ENCODE results near the gene C19orf44. TPM values are rescaled to one million over a fixed set of nuclear protein-coding genes. Genes with fewer than 3 reads are reported as not detected.
A peak's percentile ranks its signal among the peaks of the same experiment; 100 is the strongest.
"Not testable (repeated sequence)": the region's sequence is repeated elsewhere in the genome, so short reads cannot be mapped to it uniquely, and the experiment has no call there.

Gene C19orf44
- polyA plus RNA-seq, 3 donors: 15.0 to 16.7 (median 16.2) TPM

DNA sequence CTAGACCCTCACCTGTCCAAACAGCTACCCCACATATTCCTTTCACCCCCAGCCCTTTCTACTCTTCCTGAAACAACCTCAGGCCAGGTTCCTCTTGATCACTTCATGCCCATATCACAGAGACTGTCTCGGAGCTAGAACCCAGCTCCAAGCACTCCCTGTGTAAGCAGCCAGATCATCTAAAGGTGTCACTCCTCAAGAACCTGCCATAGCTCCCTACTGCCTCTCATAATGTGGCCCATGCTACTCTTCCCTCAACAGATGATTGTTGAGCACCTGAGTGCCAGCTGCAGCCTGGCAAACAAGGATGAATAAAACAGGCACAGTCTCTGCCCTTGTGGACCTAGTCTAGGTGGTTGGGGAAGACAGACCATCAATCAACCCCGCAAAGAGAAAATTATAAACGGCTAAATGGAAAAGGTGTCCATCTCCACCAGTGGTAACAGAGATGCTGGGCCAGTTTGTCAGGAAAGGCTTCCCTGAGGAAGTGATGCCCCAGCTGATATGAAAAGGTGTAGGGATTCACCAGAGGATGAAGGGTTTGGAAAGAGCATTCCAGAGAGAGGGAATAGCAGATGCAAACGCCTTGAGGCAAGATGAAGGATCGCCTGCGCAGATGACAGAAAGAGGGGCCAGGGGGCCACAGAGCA lies 32.7 kb upstream of the C19orf44 start:
- no peak for DNase-seq (ENCODE audit: extremely low read depth in 1 of 11, low read depth in 9 of 11, low spot score in 4 of 11)

DNA sequence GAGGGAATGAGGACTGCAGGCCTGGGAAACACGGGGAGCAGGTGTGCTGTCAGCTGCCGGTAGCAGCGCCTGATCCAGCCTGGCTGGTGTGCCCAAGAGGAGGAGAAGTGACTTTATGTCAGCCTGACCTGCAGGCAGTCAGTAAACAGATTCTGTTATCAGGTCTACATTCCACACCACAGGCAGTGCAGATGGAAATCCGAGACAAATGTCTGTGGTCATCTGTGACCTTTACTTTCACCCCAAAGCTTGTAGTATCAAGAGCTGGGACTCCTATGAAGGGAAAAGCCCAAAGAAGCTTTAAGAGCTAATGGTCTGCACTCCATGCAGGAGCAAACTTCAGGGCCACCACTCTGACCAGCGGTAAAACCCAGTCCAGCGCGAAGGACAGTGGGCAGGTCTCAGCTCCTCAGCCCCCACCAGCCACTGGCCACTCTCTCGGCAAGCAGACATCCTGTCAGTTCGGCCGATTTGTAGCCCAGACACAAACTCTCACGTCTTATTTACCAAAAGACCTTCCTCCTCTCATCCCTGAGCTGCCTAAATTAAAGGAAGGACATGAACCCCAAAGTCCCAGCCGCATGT lies 32.1 kb upstream of the C19orf44 start:
- no peak for DNase-seq (ENCODE audit: extremely low read depth in 1 of 11, low read depth in 9 of 11, low spot score in 4 of 11)

DNA sequence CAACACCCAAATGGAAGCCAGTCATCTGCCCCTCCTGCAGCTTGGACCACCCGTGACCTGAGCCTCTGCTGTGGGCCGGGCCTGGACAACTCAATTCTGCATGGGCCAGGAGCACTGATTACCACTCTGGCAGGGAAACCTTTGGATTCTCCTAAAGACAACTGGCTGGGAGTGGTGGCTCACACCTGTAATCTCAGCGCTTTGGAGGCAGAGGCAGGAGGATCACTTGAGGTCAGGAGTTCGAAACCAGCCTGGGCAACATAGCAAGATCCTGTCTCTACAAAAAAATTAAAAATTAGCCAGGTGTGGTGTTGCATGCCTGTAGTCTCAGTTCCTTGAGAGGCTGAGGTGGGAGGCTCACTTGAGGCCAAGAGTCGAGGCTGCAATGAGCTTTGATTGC lies 31.0 kb upstream of the C19orf44 start:
- DNase-seq (ENCODE audit: extremely low read depth in 1 of 11, low read depth in 9 of 11, low spot score in 4 of 11): no peak

DNA sequence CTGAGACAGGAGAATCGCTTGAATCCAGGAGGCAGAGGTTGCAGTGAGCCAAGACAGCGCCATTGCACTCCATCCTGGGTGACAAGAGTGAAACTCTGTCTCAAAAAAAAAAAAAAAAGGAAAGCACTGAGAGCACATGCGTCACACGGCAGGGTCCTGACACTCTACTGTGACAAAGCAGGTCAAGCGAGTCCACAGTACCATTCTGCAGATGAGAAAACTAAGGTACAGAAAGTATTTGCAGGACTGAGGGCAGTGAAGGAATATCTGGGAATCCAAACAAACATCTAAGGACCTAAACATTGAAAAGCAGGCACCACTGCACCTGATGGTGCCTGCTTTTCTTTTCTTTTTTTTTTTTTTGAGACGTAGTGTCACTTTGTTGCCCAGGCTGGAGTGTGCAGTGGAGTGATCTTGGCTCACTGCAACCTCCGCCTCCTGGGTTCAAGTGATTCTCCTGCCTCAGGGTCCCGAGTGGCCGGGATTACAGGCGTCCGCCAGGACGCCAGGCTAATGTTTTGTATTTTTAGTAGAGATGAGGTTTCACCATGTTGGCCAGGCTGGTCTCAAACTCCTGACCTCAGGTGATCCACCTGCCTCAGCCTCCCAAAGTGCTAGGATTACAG lies 29.3 kb upstream of the C19orf44 start:
- DNase-seq (ENCODE audit: extremely low read depth in 1 of 11, low read depth in 9 of 11, low spot score in 4 of 11): not testable (repeated sequence)

DNA sequence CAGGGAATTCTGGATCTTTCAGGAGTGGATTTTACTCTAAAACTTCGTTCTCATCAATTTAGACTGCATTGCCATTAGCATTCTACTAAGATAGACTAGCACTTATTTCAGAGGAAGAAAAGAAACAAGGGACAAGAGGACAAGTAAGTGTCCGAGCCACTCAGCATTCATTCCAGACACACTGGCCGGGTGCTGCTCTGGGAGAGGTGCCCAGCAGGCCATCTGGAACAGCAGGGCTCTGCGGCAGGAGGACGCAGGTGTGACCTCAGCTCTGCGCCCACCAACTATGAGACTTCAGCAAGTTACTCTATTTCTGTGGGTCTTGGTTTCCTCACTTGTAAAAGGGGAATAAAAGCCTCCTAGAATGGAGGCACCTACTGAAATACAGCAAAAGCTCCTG lies 28.6 kb upstream of the C19orf44 start:
- DNase-seq (ENCODE audit: extremely low read depth in 1 of 11, low read depth in 9 of 11, low spot score in 4 of 11): no peak

DNA sequence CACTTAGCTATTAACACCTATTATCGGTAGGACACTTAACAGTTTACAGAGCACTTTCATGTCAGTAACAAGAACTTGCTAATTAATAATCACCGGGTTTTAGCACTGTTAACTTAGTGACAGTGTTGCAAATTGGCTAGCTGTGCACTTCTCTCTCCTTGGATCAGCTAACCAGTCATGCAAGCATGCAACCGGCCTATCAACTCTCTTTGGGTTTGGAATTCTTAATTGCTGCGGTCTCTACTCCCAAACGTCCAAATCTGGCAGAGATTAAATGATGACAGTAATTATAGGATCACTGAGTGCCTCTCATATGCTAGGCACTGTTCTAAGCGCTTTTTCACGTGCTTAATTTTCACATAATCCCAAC lies 25.7 kb upstream of the C19orf44 start:
- DNase-seq (ENCODE audit: extremely low read depth in 1 of 11, low read depth in 9 of 11, low spot score in 4 of 11): no peak

DNA sequence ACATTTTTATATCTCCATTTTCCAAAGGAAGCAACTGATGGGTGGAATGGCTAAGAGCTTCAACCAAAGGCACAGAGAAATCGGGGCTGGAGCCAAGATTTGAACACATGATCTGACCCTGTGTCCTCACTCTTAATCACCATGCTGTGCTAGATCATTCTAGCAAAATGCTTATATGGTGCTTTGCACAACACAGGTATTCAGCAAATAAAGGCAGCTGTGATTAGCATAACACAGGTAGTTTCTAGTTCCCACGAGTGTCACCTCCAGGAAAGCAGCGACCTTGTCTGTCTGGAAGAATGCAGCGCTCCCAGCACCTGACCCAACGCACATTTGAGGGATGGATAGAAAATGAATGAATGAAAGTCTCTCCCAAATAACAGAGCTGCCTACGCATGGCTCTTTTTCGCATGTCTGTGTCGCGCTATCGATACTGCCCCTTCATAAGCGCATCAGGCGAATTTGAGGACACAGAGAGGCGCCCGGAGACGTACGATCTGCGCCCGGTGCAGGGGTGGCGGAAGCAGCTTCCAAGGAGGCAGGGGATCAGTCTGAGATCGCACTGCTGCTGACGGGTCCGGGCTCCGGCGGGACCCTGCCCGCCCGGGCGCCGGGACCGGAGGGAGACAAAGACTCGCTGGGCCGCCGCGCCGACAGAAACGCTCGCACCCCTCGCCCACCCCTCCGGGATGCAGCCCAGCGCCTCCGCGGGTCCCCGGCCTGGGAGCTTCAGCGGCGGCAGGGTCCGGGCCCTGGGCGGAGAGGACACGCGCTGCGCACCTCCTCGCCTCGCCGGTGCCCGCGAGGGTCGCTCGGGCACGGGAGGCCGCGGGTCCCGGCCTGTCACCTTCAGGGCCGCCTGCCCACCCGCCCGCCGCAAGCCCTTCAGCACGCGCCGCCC lies 25.0 kb upstream of the C19orf44 start:
- no peak for DNase-seq (ENCODE audit: extremely low read depth in 1 of 11, low read depth in 9 of 11, low spot score in 4 of 11)

DNA sequence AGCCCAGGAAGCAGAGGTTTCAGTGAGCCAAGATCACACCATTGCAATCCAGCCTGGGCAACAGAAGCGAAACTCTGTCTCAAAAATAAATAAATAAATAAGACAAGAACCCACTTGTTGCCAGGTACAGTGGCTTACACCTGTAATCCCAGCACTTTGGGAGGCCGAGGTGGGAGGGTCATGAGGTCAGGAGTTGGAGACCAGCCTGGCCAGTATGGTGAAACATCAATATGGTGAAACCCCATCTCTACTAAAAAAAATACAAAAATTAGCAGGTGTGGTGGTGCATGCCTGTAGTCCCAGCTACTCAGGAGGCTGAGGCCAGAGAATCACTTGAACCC lies 23.7 kb upstream of the C19orf44 start:
- DNase-seq (ENCODE audit: extremely low read depth in 1 of 11, low read depth in 9 of 11, low spot score in 4 of 11): not testable (repeated sequence)

DNA sequence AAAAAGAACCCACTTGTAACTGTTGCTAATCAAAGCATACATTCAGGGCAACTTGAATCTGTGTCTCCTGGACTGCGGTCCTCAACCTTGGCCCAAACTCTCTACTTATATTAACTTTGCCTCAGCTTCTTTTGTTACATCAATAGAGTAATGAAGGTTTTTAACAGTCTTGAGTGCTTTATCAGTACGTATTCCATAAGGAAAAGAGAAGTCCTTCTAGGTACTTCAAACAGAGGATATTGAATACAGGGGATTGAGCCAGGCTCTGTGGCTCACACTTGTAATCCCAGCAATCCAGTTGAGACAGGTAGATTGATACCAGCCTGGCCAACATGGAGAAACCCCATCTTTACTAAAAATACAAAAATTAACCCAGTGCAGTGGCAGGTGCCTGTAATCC lies 23.2 kb upstream of the C19orf44 start:
- DNase-seq (ENCODE audit: extremely low read depth in 1 of 11, low read depth in 9 of 11, low spot score in 4 of 11): no peak

DNA sequence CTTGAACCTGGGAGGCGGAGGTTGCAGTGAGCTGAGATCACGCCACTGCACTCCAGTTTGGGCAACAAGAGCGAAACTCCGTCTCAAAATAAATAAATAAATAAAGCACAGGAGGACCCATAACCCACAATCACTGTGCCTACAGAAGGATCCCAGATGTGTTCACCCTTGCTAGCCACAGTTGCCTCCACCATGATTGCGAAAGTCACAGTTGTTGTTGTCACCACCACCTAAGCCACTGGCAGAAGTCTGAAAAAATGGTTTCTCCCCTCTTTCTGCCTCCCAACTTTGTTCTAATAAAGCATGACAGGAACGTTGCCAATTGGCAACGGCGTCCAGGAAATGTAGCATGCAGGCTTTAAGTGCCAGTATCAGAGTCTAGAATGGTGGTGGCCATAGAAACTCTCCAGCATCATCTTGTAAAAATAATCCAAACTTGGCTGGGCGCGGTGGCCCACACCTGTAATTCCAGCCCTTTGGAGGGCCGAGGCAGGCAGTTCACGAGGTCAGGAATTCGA lies 22.3 kb upstream of the C19orf44 start:
- no peak for DNase-seq (ENCODE audit: extremely low read depth in 1 of 11, low read depth in 9 of 11, low spot score in 4 of 11)

DNA sequence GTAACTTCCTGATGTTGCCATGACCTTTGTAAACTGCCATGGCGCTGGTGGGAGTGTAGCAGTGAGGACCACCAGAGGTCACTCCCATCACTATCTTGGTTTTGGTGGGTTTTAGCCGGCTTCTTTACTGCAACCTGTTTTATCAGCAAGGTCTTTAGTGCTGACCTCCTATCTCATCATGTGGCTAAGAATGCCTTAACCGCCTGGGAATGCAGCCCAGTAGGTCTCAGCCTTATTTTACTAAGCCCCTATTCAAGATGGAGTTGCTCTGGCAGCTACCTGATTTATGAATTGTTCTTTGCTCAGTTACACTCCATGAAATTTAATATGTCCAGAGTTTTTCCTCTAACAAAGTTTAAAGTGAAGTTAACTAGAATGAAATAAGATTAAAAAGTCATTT lies 19.8 kb upstream of the C19orf44 start:
- DNase-seq (ENCODE audit: extremely low read depth in 1 of 11, low read depth in 9 of 11, low spot score in 4 of 11): no peak

DNA sequence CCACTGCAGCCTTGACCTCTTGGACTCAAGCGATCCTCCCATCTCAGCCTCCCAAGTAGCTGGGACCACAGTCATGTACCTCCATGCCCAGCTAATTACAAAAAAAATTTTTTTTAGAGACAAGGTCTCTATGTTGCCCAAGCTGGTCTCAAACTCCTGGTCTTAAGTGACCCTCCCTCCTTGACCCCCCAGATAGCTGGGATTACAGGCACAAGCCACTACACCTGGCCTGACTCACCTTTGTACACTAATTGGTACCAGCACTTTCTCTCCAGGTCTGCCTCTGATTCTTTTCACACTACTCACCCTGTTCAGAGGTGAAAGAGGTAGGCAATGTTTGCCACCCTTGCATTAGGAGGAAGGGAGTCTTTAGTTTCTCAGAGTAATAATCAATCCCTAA lies 18.9 kb upstream of the C19orf44 start:
- DNase-seq (ENCODE audit: extremely low read depth in 1 of 11, low read depth in 9 of 11, low spot score in 4 of 11): no peak

DNA sequence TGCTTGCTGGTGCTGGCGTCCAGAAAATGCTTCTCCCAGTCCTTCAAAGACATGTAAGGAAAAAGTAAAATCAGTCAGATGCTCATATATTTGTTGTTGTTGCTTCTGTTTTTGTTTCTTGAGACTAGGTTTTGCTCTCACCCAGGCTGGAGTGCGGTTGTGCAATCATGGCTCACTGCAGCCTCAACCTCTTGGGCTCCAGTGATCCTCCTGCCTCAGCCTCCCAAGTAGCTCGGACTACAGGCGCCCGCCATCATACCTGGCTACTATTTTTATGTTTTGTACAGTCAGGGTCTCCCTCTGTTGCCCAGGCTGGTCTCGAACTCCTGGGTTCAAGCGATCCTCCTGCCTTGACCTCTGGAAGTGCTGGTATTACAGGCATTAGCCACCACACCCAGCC lies 13.4 kb upstream of the C19orf44 start:
- no peak for DNase-seq (ENCODE audit: extremely low read depth in 1 of 11, low read depth in 9 of 11, low spot score in 4 of 11)

DNA sequence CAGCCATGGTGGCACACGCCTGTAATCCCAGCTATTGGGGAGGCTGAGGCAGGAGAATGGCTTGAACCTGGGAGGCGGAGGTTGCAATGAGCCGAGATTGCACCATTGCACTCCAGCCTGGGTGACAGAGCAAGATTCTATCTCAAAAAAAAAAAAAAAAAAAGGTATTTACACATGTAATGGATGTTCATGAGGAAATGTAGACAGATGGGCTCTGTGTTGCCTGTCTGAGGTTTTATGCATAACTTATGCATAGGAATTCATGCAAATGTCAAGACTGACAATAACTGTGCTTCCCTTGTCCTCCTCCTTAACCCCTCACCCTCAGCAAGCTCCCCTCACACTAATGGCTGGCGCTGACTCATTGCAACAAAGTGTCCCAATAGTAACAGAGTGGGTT lies 9.7 kb upstream of the C19orf44 start:
- DNase-seq (ENCODE audit: extremely low read depth in 1 of 11, low read depth in 9 of 11, low spot score in 4 of 11): not testable (repeated sequence)

DNA sequence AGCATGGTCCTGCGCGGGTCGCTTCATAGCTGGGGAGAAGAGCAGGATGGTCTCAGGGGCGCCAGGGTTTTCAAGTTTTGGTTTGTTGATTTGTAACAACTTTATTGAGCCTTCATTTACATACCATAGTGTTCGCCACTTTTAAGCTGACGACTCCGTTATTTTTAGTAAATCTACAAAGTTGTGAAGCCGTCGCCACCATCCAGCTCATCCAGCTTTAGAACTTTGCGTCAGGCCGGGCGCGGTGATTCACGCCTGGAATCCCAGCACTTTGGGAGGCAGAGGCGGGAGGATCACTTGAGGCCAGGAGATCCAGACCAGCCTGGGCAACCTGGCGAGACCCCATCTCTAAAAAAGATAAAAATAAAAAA lies 404 bp downstream of the C19orf44 start:
- peak in 1 of 11 donors; percentile 9 for DNase-seq (ENCODE audit: extremely low read depth in 1 of 11, low read depth in 9 of 11, low spot score in 4 of 11)

DNA sequence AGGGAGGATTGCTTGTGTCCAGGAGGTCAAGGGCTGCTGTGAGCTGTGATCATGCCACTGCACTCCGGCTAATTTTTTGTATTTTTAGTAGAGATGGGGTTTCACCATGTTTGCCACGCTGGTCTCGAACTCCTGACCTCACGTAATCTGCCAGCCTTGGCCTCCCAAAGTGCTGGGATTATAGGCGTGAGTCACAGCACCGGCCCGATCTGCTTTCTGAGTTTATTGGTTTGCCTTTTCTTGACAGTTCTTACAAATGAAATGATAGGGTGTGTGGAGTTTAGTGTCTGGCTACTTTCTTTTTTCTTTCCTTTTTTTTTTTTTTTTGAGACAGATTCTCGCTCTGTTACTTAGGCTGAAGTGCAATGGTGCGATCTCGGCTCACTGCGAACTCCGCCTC lies 848 bp downstream of the C19orf44 start:
- no peak for DNase-seq (ENCODE audit: extremely low read depth in 1 of 11, low read depth in 9 of 11, low spot score in 4 of 11)

DNA sequence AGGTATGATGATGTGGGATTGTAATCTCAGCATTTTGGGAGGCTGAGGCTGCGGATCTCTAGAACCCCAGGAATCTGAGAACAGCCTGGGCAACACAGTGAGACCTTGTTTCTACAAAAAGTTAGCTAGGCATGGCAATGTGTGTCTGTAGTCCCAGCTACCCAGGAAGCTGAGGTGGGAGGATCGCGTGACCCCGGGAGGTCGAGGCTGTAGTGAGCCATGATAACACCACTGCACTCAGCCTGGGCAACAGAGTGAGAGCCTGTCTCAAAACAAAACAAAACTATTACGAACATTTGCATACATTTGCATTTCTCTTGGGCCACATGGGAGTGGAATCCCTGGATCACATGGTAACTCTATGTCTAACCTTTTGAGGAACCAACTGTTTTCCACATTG lies 1.6 kb downstream of the C19orf44 start:
- DNase-seq (ENCODE audit: extremely low read depth in 1 of 11, low read depth in 9 of 11, low spot score in 4 of 11): no peak

DNA sequence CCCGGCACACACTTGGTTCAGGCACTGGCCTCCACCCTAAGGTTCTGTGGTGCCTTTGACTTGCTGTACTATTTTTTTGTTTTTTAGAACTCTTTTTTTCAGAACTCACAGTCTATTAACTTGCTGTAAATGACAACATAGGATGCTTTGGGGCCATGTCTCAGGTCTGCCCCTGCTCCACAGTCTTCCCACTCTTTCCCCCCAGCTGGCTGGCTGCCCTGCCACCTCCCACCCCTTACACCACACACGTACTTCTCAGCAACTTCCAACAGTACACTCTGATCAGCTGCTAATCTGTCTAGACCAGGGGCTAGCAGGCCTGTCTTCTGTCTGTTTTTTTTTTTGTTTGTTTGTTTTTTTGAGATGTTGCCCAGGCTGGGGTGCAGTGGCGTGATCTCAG lies 8.1 kb downstream of the C19orf44 start:
- DNase-seq (ENCODE audit: extremely low read depth in 1 of 11, low read depth in 9 of 11, low spot score in 4 of 11): no peak

DNA sequence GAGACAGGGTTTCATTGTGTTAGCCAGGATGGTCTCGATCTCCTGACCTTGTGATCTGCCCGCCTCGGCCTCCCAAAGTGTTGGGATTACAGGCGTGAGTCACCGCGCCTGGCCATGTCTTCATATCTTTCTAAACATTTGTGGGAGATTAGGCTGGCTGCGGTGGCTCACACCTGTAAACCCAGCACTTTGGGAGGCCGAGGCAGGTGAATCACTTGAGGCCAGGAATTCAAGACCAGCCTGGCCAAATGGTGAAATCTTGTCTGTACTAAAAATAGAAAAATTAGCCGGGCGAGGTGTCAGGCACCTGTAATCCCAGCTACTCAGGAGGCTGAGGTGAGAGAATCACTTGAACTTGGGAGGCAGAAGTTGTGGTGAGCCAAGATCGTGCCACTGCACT lies 10.0 kb downstream of the C19orf44 start:
- DNase-seq (ENCODE audit: extremely low read depth in 1 of 11, low read depth in 9 of 11, low spot score in 4 of 11): not testable (repeated sequence)

DNA sequence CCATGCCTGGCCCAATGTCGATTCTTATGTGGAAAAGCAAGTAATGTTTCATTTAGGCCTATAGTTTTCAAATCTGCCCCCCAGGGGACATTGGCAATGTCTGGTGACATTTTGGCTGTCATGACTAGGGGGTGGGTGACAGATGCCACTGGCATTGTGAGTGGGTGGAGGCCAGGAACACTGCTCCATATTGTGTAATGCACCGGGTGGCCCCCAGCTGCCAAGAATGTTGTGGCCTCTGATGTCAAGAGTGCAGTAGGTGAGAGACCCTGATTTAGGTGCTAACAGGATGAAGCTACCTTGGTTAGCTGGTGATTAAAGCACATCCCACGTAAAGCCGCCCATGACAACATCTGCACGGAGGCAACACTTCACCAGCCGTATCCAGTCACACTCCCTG lies 10.8 kb downstream of the C19orf44 start:
- no peak for DNase-seq (ENCODE audit: extremely low read depth in 1 of 11, low read depth in 9 of 11, low spot score in 4 of 11)

Data from renal cortex interstitium (tissue), 11 donors.